Ovary (tissue), 3 donors: ENCODE results near the gene ITPRIPL2.

ENCODE experiments used
- EP300 ChIP-seq: sonication (generic); formaldehyde crosslinking; IDR thresholded peaks from one replicate; pipeline ENCODE4 v1.6.1; 2017; ENCODE audit warnings: antibody characterized with exemption
- POLR2A ChIP-seq: fragments of 450-650 bp; IDR thresholded peaks from one replicate; pipeline ENCODE4 v1.6.1; 2017; ENCODE audit warnings: antibody characterized with exemption, mild to moderate bottlenecking, moderate library complexity
- TF ChIP-seq, protein P1 (sequence below), 3 donors: fragments of 450-650 bp in 2 of 3; fragments of 200-600 bp in 1 of 3; IDR thresholded peaks; one replicate each; pipeline versions ENCODE4 v1.5.1 to v1.8.0; 2016 to 2022; ENCODE audit warnings: antibody characterized with exemption in 3 of 3, mild to moderate bottlenecking in 1 of 3
- donor health status: DM: no; HTN: no; CAD: no.

DNA sequence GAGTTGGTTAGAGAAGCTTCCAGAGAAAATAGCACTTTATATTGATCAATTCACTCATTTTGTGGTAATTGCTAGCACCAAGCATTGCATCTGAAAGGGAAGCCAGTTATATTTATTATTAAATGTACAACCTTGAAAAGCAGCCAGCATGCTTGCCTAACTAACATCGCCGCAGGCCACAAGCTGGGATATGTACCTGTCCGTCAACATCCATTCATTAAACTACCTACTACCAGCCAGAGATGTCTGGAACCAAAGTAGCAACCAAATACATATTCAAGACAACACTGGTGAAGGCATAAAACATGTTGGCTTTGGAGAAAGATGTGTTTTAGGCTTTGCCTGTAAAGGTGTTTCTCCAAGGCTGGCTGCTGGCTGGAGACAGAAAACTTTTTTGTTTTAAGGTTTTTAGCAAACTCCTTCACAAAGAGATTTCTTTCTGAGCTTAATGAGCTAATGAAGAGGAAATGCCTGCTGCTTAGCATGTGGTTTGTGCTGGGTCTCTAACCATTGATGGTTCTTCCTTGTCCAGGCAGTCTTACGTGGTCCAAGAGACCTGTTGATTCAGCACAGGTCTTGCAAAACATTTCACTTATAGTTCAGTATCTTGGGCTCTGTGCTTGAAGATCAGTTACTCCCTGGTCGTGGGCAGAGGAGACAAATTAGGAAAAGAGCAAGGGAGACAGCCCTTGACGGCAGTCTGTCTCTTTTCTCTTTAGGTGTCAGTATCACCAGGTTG lies 3.1 kb downstream of the ITPRIPL2 start:
- TF ChIP-seq, protein P1, sequence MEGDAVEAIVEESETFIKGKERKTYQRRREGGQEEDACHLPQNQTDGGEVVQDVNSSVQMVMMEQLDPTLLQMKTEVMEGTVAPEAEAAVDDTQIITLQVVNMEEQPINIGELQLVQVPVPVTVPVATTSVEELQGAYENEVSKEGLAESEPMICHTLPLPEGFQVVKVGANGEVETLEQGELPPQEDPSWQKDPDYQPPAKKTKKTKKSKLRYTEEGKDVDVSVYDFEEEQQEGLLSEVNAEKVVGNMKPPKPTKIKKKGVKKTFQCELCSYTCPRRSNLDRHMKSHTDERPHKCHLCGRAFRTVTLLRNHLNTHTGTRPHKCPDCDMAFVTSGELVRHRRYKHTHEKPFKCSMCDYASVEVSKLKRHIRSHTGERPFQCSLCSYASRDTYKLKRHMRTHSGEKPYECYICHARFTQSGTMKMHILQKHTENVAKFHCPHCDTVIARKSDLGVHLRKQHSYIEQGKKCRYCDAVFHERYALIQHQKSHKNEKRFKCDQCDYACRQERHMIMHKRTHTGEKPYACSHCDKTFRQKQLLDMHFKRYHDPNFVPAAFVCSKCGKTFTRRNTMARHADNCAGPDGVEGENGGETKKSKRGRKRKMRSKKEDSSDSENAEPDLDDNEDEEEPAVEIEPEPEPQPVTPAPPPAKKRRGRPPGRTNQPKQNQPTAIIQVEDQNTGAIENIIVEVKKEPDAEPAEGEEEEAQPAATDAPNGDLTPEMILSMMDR (IDR thresholded peaks at IDR 0.05) = no peak
- no peak for TF ChIP-seq POLR2A
- no peak for TF ChIP-seq EP300
